GM18508 (cell line): Measurements from ENCODE around the gene ITPRIP.
A peak's percentile ranks its signal among the peaks of the same experiment; 100 is the strongest.

Experiments
- ATAC-seq: cut with Tn5 transposase; IDR thresholded peaks from one replicate; pipeline ENCODE4 v1.9.1; 2021; ENCODE audit warnings: moderate number of reproducible peaks; ENCODE audit not compliant: insufficient read depth, unreplicated experiment

ITPRIP gene

GRCh38 chr10:104293781-104294321 lies 44.4 kb downstream of the ITPRIP start:
- no peak for ATAC-seq

DNA sequence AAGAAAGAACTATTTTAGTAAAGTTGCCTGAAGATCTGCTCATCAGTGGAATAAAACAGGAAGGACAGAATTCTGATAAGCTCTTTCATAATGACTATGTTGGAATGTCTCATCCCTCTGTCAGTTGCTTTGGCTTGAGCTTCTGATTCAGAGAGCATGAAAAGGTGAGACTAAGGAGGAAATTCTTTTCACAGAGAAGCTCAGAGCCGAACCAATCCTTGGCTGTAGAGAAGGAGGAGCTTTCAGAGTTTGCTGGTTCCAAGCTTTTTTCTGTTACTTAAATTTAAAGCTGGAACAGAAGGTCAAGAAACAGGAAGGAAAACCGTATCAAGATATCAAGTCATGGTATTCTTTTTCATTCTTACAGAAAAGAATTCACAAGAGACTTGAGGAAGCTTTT lies 45.3 kb downstream of the ITPRIP start:
- ATAC-seq = no peak

- peak; percentile 80 for ATAC-seq
Observed at GRCh38 chr10:104291439-104291951, 46.8 kb downstream of the ITPRIP start.

DNA sequence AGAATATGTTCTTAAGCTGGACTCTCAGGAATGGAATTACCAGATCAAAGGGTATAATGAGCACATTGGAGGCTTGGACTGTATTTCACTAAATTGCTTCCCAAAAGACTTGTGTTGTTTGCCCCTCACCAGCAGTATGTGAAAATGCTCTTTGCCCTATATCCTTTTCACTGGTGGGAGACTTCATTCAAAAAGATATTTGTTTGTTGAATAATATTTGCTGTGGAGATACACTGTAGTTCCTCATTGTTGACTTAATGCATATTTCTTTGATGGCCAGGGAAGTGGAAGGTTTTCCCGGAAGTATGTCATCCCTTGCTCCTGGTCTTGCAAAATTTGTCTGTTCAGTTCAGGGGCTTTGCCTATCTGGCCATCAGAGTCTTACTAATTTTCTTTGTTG lies 49.9 kb downstream of the ITPRIP start:
- no peak for ATAC-seq

DNA sequence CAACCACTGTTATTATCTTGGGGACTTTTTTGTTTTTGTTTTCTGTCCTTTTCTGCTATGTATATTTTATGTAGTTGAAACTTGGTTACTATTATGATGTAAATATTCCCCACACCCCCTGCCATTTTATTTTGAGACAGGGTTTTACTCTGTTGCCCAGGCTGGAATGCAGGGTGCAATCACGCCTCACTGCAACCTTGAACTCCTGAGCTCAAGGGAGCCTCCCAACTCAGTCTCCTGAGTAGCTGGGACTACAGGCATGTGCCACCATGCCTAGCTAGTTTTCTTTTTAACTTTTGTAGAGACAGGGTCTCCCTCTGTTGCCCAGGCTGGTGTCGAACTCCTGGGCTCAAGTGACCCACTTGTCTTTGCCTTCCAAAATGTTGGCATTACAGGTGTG lies 51.3 kb downstream of the ITPRIP start:
- no peak for ATAC-seq

- no peak for ATAC-seq
Observed at GRCh38 chr10:104284846-104285245, 53.4 kb downstream of the ITPRIP start.

DNA sequence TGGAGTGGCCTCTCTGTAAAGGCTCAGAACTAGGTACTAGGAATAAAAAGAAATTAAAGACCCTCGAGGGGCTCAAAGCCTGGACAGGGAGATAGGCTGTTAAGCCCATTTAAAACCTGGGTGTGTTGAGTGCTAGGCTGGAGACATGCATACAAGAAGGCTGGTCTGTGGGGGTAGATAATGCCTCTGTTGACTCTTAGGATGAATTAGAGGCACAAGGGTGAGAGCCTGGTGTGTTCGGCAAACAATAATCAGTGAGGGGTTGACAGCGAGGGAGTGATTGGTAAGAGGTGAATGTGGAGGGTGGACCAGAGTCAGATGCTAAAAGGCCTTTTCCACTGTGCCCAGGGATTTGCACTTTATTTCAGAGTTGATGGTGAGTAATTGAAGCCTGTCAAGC lies 56.6 kb downstream of the ITPRIP start:
- no peak for ATAC-seq

GRCh38 chr10:104279550-104280259 lies 58.6 kb downstream of the ITPRIP start:
- no peak for ATAC-seq

DNA sequence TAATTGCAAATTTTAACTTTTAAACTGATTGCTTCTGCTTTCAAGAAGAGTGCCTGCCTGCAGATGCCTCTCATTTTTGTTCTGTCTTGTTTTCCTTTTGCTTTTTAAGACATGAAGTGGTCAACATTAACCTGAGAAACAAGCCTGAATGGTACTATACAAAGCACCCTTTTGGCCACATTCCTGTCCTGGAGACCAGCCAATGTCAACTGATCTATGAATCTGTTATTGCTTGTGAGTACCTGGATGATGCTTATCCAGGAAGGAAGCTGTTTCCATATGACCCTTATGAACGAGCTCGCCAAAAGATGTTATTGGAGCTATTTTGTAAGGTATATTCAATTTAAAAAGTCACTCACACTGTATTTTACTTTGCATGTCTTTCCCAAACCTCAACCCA lies 60.5 kb downstream of the ITPRIP start:
- no peak for ATAC-seq

DNA sequence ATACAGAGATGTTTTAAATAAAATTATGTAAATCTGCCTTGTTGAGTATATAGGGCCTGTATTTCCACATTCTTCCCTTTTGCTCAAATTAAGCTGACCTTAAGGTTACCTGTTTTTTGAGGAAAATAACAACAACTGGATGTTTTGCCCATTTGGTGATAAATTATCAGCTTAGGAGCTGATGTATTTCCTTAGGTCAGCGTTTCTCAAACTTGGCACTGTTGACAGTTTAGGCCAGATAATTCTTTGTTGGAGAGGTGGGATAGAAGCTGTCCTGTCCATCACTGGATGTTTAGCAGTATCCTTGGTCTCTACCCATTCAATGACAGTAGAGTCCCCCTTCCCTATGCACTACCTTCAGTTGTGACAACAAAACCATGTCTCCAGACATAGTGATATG lies 62.1 kb downstream of the ITPRIP start:
- no peak for ATAC-seq

DNA sequence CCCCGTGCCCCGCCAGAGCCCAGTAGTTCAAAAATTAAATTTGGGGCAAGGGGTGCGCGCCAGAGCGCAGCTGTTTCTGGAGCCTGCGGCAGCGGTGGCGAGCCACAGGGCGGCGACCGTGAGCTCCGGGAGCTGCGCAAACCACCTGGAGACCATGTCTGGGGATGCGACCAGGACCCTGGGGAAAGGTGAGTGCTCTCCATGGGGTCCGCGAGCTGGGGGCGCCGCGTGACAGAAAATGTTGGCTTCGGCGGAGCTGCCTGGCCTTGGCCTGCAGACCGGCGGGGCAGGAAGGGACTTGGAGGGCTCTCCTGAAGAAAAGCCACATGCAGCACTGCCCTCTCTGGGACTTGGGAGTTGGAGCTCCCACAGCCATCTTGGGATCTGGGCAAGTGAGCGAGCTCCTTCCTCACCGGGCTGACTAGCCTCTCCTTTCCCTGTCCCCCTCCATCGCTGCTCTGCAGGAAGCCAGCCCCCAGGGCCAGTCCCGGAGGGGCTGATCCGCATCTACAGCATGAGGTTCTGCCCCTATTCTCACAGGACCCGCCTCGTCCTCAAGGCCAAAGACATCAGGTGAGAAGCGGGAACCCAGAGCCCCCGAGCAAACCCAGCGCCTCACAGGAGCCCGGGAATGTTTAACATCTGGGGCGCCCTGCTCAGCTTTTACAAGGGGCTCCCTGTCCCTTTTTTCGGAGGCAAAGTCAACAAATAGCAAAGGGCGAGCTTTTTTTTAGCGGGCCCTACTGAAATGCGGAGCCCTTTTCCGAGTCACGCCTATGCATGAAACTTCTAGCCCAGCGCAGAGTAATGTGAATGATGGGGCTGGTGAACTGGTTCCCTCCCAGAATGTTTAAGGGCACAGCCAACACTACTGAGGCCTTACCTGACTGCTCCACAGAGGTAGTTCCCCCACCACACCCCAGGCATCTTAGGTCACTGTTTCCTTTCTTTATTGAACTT lies 63.2 kb downstream of the ITPRIP start:
- ATAC-seq = no peak

DNA sequence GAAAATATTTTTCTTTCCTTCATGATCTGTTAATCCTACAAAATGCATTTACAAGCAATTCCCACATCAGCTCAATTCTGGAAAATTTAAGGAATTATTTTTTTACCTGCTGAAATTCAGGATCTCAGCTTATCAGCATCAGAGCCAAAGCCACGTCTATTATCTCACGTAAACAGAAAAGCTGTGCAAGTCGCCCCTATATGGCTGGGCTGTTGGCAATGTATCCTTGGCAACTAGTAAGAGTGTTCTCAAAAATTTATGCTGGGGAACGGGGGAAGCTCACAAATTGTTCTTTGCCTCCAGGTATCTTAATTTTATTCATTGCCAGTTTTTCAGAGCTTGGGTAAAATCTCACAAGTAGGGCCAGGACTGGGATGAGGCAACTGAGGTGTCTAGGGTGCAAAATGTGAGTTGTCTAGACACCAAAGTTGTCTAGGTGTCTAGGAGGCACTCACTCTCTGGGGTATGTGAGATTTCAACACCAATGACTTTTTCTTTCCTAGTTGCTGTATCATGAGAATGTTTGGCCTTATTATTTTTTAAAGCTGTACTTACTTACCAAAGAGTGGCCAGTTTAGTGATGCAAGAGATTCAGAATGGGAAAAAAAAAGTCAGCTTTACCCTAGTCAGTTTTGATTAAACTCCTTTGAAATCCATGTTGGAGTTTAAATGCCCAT lies 64.2 kb downstream of the ITPRIP start:
- no peak for ATAC-seq

DNA sequence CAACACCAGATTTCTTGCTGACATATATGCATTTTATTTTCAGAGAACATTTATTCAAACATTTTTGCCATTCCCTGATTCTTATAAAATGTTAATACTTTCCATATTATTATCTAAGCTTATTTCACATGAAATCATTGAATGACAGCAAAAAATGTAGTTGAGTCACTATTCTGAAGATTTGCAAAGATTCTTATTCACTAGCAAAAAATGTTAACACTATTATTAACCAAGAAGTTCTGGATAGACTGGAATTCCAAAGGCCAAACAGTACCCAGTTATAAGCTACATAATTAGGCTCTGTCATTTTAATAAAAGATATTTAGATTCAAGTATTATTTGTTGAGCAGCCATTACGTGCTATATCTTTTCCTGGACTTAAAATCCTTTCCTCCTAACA lies 65.0 kb downstream of the ITPRIP start:
- no peak for ATAC-seq

- peak; percentile 96 for ATAC-seq
Observed at GRCh38 chr10:104268713-104269645, 69.3 kb downstream of the ITPRIP start, which contains the start of gene GSTO2. TSS of gene GSTO2 (plus strand) at chr10:104269184. CDS start at chr10:104274916, 5,732 bp downstream.

GRCh38 chr10:104268405-104268712 lies 69.9 kb downstream of the ITPRIP start:
- ATAC-seq = no peak

GRCh38 chr10:104267721-104268404 lies 70.4 kb downstream of the ITPRIP start:
- no peak for ATAC-seq

DNA sequence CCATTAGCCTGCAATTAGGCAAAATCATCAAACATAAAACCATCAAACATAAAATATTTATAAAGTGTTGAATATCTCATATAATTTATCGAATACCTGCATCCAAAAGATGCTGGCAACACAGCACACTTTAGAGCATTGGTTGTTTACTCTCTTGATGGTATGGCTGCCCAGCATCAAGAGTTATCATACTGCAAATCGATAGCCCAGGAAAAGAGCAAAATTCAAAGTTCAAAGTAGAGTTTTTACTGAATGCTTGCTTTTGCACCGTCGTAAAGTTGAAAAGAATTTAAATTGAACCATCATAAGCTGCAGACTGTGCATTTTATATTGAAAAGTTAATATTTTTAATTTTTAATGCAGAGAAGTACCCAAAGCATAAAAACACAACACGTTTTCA lies 73.5 kb downstream of the ITPRIP start:
- ATAC-seq = no peak

- ATAC-seq = no peak
Observed at GRCh38 chr10:104262055-104262454, 76.2 kb downstream of the ITPRIP start.

GRCh38 chr10:104260775-104261115 lies 77.5 kb downstream of the ITPRIP start:
- no peak for ATAC-seq
